SU-DHL-6 (cell line): ENCODE data around the gene TNIK.

ENCODE experiments used
- H2AFZ ChIP-seq: fragments of 200-600 bp; sonication (generic); 2 replicates; pipeline ENCODE4 v1.6.1; 2014; ENCODE audit warnings: low read depth, mild to moderate bottlenecking, moderate library complexity, mixed read lengths, antibody characterized with exemption, low read length; ENCODE audit not compliant: severe bottlenecking
- H3F3A ChIP-seq: fragments of 200-600 bp; shearing (Covaris generic); 2 replicates; pipeline ENCODE4 v1.6.0; 2016; ENCODE audit warnings: antibody characterized with exemption, mild to moderate bottlenecking; ENCODE audit not compliant: insufficient read depth
- H3K27ac ChIP-seq: fragments of 200-600 bp; sonication (generic); 2 replicates; pipeline ENCODE4 v1.5.1; 2016; ENCODE audit warnings: low read depth, mild to moderate bottlenecking, low read length, moderate library complexity, mixed read lengths
- H3K27me3 ChIP-seq: fragments of 200-600 bp; sonication (generic), shearing (Covaris generic); 2 replicates; pipeline ENCODE4 v1.6.0; 2014; ENCODE audit warnings: mild to moderate bottlenecking, low read length
- H3K36me3 ChIP-seq: fragments of 200-600 bp; sonication (generic); 2 replicates; pipeline ENCODE4 v1.6.1; 2014; ENCODE audit warnings: mild to moderate bottlenecking, low read length, mixed read lengths
- H3K4me2 ChIP-seq: fragments of 300-600, 200-600 bp; shearing (Covaris generic), sonication (generic); 2 replicates; pipeline ENCODE4 v1.6.0; 2014; ENCODE audit warnings: low read length, low read depth, mild to moderate bottlenecking; ENCODE audit not compliant: poor library complexity, severe bottlenecking
- H3K4me3 ChIP-seq: fragments of 200-600 bp; sonication (generic); 2 replicates; pipeline ENCODE4 v1.5.1; 2014; ENCODE audit warnings: antibody characterized with exemption, low read length, mild to moderate bottlenecking, mixed read lengths; ENCODE audit not compliant: insufficient read depth, poor library complexity, severe bottlenecking
- H3K79me2 ChIP-seq: fragments of 200-600 bp; sonication (generic); 2 replicates; pipeline ENCODE4 v1.6.1; 2014; ENCODE audit warnings: mild to moderate bottlenecking, low read length, moderate library complexity; ENCODE audit not compliant: insufficient read depth
- H3K9ac ChIP-seq: fragments of 200-600 bp; sonication (generic); 2 replicates; pipeline ENCODE4 v1.7.0; 2014; ENCODE audit warnings: mild to moderate bottlenecking, low read length
- H3K9me2 ChIP-seq: fragments of 200-600 bp; sonication (generic); replicated peaks from 2 replicates; pipeline ENCODE4 v1.6.1; 2014; ENCODE audit warnings: low read length; ENCODE audit not compliant: insufficient read depth
- H3K9me3 ChIP-seq: fragments of 200-600 bp; sonication (generic); 2 replicates; pipeline ENCODE4 v1.6.1; 2014; ENCODE audit warnings: low read length, mixed read lengths; ENCODE audit not compliant: insufficient read depth
- H4K20me1 ChIP-seq: fragments of 200-600 bp; sonication (generic); 2 replicates; pipeline ENCODE4 v1.6.1; 2014; ENCODE audit warnings: low read depth, mild to moderate bottlenecking, antibody characterized with exemption, low read length, moderate library complexity, mixed read lengths
- EZH2phosphoT487 ChIP-seq: fragments of 200-600 bp; sonication (generic), shearing (Covaris generic); conservative IDR thresholded peaks from 2 replicates; pipeline ENCODE4 v1.6.1; 2018; ENCODE audit warnings: mild to moderate bottlenecking, antibody characterized with exemption, low read length, moderate library complexity, mixed read lengths
- TF ChIP-seq, protein P1 (sequence below): fragments of 200-600 bp; sonication (generic); IDR thresholded peaks from one replicate; pipeline ENCODE4 v1.5.1; 2017; ENCODE audit warnings: antibody characterized with exemption, mild to moderate bottlenecking, low read length, moderate library complexity; ENCODE audit not compliant: insufficient read depth, poor library complexity, severe bottlenecking

Gene TNIK

GRCh38 chr3:171258316-171258715 is 201.9 kb downstream of the TNIK start:
- no peaks in the 10 kb centered on the region for H3K36me3 ChIP-seq
- TF ChIP-seq, protein P1, sequence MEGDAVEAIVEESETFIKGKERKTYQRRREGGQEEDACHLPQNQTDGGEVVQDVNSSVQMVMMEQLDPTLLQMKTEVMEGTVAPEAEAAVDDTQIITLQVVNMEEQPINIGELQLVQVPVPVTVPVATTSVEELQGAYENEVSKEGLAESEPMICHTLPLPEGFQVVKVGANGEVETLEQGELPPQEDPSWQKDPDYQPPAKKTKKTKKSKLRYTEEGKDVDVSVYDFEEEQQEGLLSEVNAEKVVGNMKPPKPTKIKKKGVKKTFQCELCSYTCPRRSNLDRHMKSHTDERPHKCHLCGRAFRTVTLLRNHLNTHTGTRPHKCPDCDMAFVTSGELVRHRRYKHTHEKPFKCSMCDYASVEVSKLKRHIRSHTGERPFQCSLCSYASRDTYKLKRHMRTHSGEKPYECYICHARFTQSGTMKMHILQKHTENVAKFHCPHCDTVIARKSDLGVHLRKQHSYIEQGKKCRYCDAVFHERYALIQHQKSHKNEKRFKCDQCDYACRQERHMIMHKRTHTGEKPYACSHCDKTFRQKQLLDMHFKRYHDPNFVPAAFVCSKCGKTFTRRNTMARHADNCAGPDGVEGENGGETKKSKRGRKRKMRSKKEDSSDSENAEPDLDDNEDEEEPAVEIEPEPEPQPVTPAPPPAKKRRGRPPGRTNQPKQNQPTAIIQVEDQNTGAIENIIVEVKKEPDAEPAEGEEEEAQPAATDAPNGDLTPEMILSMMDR, result no peak
- no peak for TF ChIP-seq EZH2phosphoT487
- no peaks in the 10 kb centered on the region for H3K79me2 ChIP-seq
- no peak overlapping the region for H3K27ac ChIP-seq
- H3K9me2 ChIP-seq, result 0 out of 2 replicates have a peak, but pooled peaks cover 7% of the 10 kb centered on the region
- no peaks in the 10 kb centered on the region; the same call in 1 of the 2 replicates for H3K27me3 ChIP-seq
- H4K20me1 ChIP-seq, result no peaks in the 10 kb centered on the region
- no peaks in the 10 kb centered on the region for H3F3A ChIP-seq
- H3K4me2 ChIP-seq, result no peak overlapping the region
- H3K9ac ChIP-seq, result no peak overlapping the region
- no peaks in the 10 kb centered on the region for H3K9me3 ChIP-seq
- H3K4me3 ChIP-seq, result no peak overlapping the region
- H2AFZ ChIP-seq, result no peak overlapping the region

DNA sequence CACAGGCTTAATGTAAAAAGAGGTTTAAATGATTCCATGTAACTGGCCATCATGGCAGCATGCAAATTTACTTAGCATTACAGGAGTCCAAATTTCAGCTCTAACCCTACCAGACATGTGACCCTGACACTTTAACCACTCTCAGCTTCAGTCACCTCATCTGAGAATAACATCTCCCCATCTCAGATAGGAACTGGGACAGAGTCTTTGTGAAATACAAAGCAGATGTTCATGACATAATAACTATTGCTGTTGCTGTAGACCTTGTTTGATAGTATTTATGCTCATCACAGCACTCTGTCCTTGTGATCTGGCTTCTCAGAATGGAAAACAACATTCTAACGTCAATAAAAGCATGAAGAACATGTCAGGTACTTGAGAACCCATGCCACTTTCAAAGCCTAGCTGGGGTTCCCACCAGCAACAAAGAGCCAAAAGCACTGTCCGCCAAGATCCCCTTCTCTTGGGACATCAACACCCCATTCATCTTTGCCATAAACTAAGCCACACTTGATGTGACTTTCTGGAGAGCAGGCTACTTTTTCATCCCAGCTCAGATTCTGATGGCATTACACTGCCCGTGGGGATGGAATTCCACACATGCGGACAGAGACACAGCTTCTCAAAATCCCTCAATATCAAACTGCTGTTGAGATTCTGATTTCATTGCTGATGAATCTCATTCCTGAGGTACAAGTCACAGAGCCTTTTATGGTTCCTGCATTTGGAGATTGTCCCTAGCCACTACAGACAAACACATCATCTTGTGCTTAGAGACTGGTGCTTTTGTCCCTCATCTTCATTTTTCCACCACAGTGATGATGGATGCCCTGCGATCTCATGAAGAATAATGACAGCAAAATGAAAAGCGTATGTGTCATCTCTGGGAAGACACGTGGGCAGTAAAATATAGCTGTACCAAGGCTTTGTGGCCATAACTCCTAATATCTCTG is 202.7 kb downstream of the TNIK start:
- Histone ChIP-seq H3K9me3 (no peaks in the 10 kb centered on the region), H4K20me1 (no peaks in the 10 kb centered on the region), H3K36me3 (no peaks in the 10 kb centered on the region), H3K4me2 (no peak overlapping the region), H3K79me2 (no peaks in the 10 kb centered on the region), H3K9ac (no peak overlapping the region), H2AFZ (no peak overlapping the region), H3K27me3 (no peaks in the 10 kb centered on the region; the same call in 1 of the 2 replicates), H3K4me3 (no peak overlapping the region), H3F3A (no peaks in the 10 kb centered on the region), H3K27ac (no peak overlapping the region), H3K9me2 (0 out of 2 replicates have a peak, but pooled peaks cover 7% of the 10 kb centered on the region)
- TF ChIP-seq EZH2phosphoT487, result no peak
- TF ChIP-seq, protein P1, result no peak

- H3K9ac ChIP-seq, result no peak overlapping the region
- 0 out of 2 replicates have a peak, but pooled peaks cover 7% of the 10 kb centered on the region for H3K9me2 ChIP-seq
- no peak overlapping the region for H3K4me2 ChIP-seq
- H2AFZ ChIP-seq, result no peak overlapping the region
- no peaks in the 10 kb centered on the region; the same call in 1 of the 2 replicates for H3K27me3 ChIP-seq
- no peaks in the 10 kb centered on the region for H3K36me3 ChIP-seq
- no peak overlapping the region for H3K27ac ChIP-seq
- no peak overlapping the region for H3K4me3 ChIP-seq
- no peaks in the 10 kb centered on the region for H3K9me3 ChIP-seq
- no peaks in the 10 kb centered on the region for H3F3A ChIP-seq
- no peaks in the 10 kb centered on the region for H4K20me1 ChIP-seq
- no peaks in the 10 kb centered on the region for H3K79me2 ChIP-seq
- no peak for TF ChIP-seq EZH2phosphoT487
- TF ChIP-seq, protein P1, result no peak
Observed at GRCh38 chr3:171256445-171257250, 203.6 kb downstream of the TNIK start.
